HG02852 (cell line): ENCODE measurements around the gene ANXA5.
A peak's percentile ranks its signal among the peaks of the same experiment; 100 is the strongest.

Source experiments
- ATAC-seq: cut with Tn5 transposase; IDR thresholded peaks from one replicate; pipeline ENCODE4 v1.9.1; 2021; ENCODE audit warnings: mild to moderate bottlenecking, moderate library complexity; ENCODE audit not compliant: unreplicated experiment

ANXA5 gene

DNA sequence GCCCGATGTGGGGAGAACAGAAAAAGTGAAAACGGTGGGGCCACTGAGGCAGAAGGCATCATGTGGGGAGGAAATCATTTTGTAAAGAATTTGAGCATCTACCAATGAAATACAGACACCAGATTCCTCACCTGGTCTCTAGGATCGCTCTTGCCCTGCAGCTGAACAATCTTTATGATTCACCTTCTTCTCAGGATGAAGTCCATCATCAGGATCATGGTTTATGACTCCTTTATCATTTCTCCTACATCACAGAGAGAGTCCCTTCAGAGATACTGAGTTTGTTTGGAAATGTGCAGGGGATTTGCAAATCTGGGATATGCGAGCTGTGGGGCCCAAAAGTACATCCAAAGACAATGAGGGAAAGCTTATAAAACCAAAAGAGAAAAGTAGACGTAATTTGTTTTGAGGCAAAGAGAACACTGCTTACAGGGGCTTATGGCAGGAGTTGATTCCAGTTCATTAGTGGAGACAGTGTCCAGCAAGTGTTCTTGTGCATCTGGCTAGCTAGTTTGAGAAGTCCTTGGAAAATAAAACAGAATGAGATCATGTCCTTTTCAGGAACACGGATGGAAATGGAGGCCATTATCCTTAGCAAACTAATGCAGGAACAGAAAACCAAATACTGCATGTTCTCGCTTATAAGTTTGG, 15.3 kb upstream of the ANXA5 start:
- peak; percentile 6 for ATAC-seq

- ATAC-seq: peak; percentile 95
Observed at GRCh38 chr4:121711263-121712000, 14.7 kb upstream of the ANXA5 start.

DNA sequence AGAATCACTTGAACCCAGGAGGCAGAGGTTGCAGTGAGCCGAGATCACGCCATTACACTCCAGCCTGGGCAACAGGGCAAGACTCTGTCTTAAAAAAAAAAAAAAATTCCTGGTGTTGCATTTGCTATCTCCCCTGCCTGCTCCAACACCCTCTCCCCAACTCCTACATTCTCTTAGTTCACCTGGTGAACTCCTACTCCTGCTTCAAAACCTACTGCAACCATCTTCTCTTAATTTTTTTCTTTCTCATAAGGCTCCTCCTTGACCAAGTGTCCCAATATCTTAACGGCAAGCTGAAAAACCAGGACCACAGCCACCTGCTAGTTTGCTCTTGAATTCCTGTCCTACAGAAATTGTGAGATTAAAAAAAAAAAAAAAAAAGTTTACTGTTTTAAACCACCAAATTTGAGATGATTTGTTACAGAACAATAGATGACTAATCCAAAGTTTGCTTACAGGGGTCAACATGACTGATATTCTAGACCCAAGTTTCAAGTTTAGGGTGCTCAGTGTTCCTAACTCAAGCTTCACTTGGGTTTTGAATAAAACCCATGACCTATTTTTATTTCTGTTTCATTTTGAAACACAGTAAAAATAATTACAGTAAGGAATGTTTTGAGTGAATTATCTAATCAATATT, 13.1 kb upstream of the ANXA5 start:
- ATAC-seq: no peak

- no peak for ATAC-seq
Observed at GRCh38 chr4:121707344-121707743, 10.6 kb upstream of the ANXA5 start.

- ATAC-seq: no peak
Observed at GRCh38 chr4:121706595-121707021, 9.8 kb upstream of the ANXA5 start.

DNA sequence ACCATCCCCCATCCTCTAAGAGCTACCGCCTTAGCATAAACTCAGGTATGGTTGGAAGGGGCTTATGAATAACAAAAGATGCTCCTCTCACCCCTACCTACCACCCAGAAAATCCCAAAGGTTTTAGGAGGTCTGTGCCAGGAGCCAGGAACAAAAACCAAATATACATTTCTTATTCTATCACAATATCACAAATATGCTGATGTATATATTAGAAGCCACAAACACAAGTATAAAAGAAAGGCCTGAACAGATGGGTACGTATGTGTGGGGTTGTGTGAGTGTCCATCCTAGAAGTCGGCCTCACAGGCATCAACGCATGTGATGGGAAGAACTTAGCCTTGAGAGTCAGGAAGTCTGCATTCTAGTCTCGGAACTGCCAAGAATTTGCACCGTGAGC, 8.7 kb upstream of the ANXA5 start:
- ATAC-seq: no peak

GRCh38 chr4:121702136-121702535, 5.4 kb upstream of the ANXA5 start:
- ATAC-seq: no peak

GRCh38 chr4:121701263-121701662, 4.5 kb upstream of the ANXA5 start:
- ATAC-seq: no peak

DNA sequence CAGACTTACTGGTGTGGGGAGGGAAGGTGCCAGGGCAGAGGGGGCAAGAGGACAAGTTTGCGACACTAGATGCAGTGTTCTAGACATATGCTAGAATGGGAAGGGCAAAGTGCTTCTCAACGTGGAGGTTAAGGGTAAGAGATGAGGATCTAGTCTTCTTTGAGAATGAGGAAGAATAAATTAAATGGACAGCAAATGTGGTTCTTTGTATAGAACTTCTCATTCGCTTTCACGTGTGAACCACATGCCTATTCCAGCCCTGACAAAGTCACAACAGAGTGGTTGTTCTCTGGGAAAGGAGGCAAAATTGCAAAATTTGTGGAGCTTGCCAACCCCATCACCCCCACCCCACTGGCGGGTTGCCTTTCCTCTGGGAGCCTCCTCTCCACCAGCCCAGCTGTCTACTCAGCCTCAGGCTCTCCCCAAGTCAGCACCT, 1.5 kb upstream of the ANXA5 start:
- no peak for ATAC-seq

- ATAC-seq: peak; percentile 28
Observed at GRCh38 chr4:121697564-121697963, 784 bp upstream of the ANXA5 start.

DNA sequence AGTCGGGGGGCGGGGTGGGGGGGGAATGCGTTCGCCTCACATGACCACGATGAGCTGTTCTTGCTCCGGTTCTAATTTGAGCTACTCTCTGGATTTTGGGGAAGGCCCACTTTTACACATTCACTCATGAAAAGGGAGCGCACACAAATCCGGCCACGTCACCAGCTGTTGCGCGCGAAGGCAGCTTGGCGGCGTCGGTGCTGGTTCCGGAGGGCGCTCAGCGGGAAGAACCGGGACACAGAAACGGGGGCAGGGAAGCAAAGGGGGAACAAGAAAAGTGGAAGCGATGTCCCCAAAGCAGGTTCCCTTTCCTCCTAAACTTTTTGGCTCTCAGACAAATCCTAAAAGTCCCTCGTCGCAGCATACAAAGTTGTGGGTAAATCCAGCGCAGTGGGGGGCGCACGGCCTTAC, 605 bp downstream of the ANXA5 start:
- ATAC-seq: peak; percentile 31

DNA sequence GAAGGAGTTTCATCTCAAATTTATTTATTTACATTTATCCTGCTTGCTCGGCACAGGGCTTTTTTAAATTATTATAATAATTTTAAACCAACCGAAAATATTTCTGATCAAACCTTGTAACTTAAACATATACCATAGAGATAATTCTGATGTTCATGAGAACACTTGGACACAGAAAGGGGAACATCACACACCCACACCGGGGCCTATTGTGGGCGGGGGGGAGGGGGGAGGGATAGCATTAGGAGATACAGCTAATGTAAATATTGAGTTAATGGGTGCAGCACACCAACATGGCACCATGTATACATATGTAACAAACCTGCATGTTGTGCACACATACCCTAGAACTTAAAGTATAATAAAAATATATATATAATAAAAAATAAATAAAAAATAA, 2.9 kb downstream of the ANXA5 start:
- ATAC-seq: no peak

DNA sequence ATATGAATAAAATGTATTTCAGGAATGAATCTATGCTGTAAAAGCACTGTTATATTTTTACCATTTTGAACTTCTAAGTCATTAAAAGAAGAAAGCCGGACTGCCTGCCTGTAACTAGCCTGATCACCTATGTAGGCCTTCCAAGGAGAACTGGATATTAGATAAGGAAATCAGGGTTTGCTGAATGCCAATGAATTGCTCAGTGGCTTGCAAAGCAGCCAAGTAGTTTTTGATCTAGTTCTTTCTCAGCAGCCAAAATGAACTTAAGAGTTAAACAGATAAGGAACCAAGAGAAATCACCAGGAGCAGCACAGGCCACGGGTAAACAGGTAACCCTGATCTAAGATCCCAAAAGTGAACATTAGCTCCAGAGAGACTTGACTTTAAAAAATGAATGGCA, 3.3 kb downstream of the ANXA5 start:
- ATAC-seq: no peak

DNA sequence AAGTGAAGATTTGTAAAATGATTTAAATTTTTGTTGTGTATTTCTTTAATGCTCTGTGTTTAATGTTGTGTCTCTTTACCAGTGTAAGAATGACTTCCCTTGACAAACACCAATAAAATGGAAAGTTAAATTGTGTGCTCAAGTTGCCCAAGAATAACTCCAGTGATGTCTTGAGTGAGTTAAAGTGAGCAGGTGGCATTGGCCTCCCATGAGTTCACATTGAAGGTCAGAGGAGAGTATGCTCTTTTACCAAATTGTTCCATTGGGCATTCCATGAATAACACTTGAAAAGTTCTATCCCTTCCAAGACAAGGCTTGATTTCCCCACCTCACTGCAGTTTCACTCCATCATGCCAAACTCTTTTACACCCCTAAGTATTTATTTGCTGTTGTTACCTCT, 4.5 kb downstream of the ANXA5 start:
- no peak for ATAC-seq

- ATAC-seq: peak; percentile 38
Observed at GRCh38 chr4:121690001-121690400, 6.8 kb downstream of the ANXA5 start.

- ATAC-seq: no peak
Observed at GRCh38 chr4:121688701-121689100, 8.1 kb downstream of the ANXA5 start.

GRCh38 chr4:121688261-121688660, 8.5 kb downstream of the ANXA5 start:
- no peak for ATAC-seq

DNA sequence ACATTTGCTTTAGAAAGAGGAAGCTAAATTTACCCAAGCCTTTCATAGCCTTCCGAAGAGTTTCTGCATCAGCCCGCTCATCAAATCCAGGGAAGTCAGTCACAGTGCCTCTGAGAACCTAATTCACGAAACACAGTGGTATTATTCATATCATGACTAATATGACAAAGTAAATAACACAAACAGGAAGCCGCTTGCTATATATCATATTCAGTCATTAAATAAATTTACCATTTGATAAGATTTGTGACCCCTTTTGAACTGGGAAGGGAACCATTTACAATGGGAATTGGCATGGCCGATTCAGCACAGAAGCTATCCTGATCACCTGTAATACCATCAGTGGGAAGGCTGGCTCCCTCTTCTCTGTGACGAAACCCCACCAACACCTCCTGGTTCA, 10.5 kb downstream of the ANXA5 start:
- no peak for ATAC-seq

- no peak for ATAC-seq
Observed at GRCh38 chr4:121685257-121685656, 11.5 kb downstream of the ANXA5 start.

GRCh38 chr4:121684561-121684960, 12.2 kb downstream of the ANXA5 start:
- no peak for ATAC-seq

GRCh38 chr4:121684016-121684415, 12.8 kb downstream of the ANXA5 start:
- no peak for ATAC-seq

GRCh38 chr4:121680571-121680970, 16.2 kb downstream of the ANXA5 start:
- no peak for ATAC-seq
